ENCODE results near the gene VLDLR. TPM values are rescaled to one million over a fixed set of nuclear protein-coding genes. Genes with fewer than 3 reads are reported as not detected.

Gene VLDLR
- polyA plus RNA-seq, 3 donors: 29.6 to 31.4 (median 29.9) TPM

GRCh38 chr9:2640570-2640969 is 19.0 kb downstream of the VLDLR start:
- no peak for DNase-seq (ENCODE audit: extremely low read depth in 1 of 11, low read depth in 9 of 11, low spot score in 4 of 11)

- no peak for DNase-seq (ENCODE audit: extremely low read depth in 1 of 11, low read depth in 9 of 11, low spot score in 4 of 11)
These were observed 19.4 kb downstream of the VLDLR start for GRCh38 chr9:2641033-2641432.

GRCh38 chr9:2642068-2642467 is 20.5 kb downstream of the VLDLR start:
- DNase-seq (ENCODE audit: extremely low read depth in 1 of 11, low read depth in 9 of 11, low spot score in 4 of 11): no peak

GRCh38 chr9:2645569-2645968 is 24.0 kb downstream of the VLDLR start:
- DNase-seq (ENCODE audit: extremely low read depth in 1 of 11, low read depth in 9 of 11, low spot score in 4 of 11): no peak

GRCh38 chr9:2655411-2655901 is 33.9 kb downstream of the VLDLR start:
- no peak for DNase-seq (ENCODE audit: extremely low read depth in 1 of 11, low read depth in 9 of 11, low spot score in 4 of 11)

GRCh38 chr9:2657427-2657826 is 35.8 kb downstream of the VLDLR start:
- no peak for DNase-seq (ENCODE audit: extremely low read depth in 1 of 11, low read depth in 9 of 11, low spot score in 4 of 11)

- no peak for DNase-seq (ENCODE audit: extremely low read depth in 1 of 11, low read depth in 9 of 11, low spot score in 4 of 11)
These were observed 40.9 kb downstream of the VLDLR start for GRCh38 chr9:2662496-2662895.

GRCh38 chr9:2663461-2664173 is 42.0 kb downstream of the VLDLR start:
- no peak for DNase-seq (ENCODE audit: extremely low read depth in 1 of 11, low read depth in 9 of 11, low spot score in 4 of 11)

GRCh38 chr9:2664174-2665065 is 42.8 kb downstream of the VLDLR start:
- DNase-seq (ENCODE audit: extremely low read depth in 1 of 11, low read depth in 9 of 11, low spot score in 4 of 11): no peak

GRCh38 chr9:2666569-2666968 is 45.0 kb downstream of the VLDLR start:
- no peak for DNase-seq (ENCODE audit: extremely low read depth in 1 of 11, low read depth in 9 of 11, low spot score in 4 of 11)

- DNase-seq (ENCODE audit: extremely low read depth in 1 of 11, low read depth in 9 of 11, low spot score in 4 of 11): no peak
These were observed 51.6 kb downstream of the VLDLR start for GRCh38 chr9:2673161-2673560.

- DNase-seq (ENCODE audit: extremely low read depth in 1 of 11, low read depth in 9 of 11, low spot score in 4 of 11): no peak
These were observed 52.7 kb downstream of the VLDLR start for GRCh38 chr9:2674141-2674824.

GRCh38 chr9:2675834-2676233 is 54.2 kb downstream of the VLDLR start:
- no peak for DNase-seq (ENCODE audit: extremely low read depth in 1 of 11, low read depth in 9 of 11, low spot score in 4 of 11)

- DNase-seq (ENCODE audit: extremely low read depth in 1 of 11, low read depth in 9 of 11, low spot score in 4 of 11): no peak
These were observed 54.9 kb downstream of the VLDLR start for GRCh38 chr9:2676466-2676865.

- no peak for DNase-seq (ENCODE audit: extremely low read depth in 1 of 11, low read depth in 9 of 11, low spot score in 4 of 11)
These were observed 56.6 kb downstream of the VLDLR start for GRCh38 chr9:2677915-2678889.

GRCh38 chr9:2679011-2679410 is 57.4 kb downstream of the VLDLR start:
- no peak for DNase-seq (ENCODE audit: extremely low read depth in 1 of 11, low read depth in 9 of 11, low spot score in 4 of 11)

GRCh38 chr9:2681981-2682380 is 60.4 kb downstream of the VLDLR start:
- no peak for DNase-seq (ENCODE audit: extremely low read depth in 1 of 11, low read depth in 9 of 11, low spot score in 4 of 11)

GRCh38 chr9:2686911-2687310 is 65.3 kb downstream of the VLDLR start:
- DNase-seq (ENCODE audit: extremely low read depth in 1 of 11, low read depth in 9 of 11, low spot score in 4 of 11): no peak

- DNase-seq (ENCODE audit: extremely low read depth in 1 of 11, low read depth in 9 of 11, low spot score in 4 of 11): no peak
These were observed 67.0 kb downstream of the VLDLR start for GRCh38 chr9:2688636-2689035.
